Panc1 (cell line): ENCODE measurements around the gene PRICKLE3.

Experiments used
- POLR2AphosphoS5 ChIP-seq: IDR thresholded peaks from 2 replicates; pipeline ENCODE4 v1.6.1; 2012; ENCODE audit warnings: mild to moderate bottlenecking, low read depth, low read length, moderate library complexity
- TCF7L2 ChIP-seq: IDR thresholded peaks from 2 replicates; pipeline ENCODE4 v1.6.1; 2011; ENCODE audit warnings: mild to moderate bottlenecking, low read depth, low read length, inconsistent platforms
- TF ChIP-seq, protein P1 (sequence below): fragments of 450-650 bp; IDR thresholded peaks from 2 replicates; pipeline ENCODE4 v1.5.1; 2017; ENCODE audit warnings: mild to moderate bottlenecking
- TF ChIP-seq, protein P2 (sequence below), 2 experiments: IDR thresholded peaks; 2 replicates each; pipeline ENCODE4 v1.6.1; 2011 to 2012; ENCODE audit warnings: low read depth in 2 of 2, control low read depth in 1 of 2, low read length in 1 of 2, mild to moderate bottlenecking in 1 of 2, moderate library complexity in 1 of 2; ENCODE audit not compliant: insufficient read depth in 1 of 2

DNA sequence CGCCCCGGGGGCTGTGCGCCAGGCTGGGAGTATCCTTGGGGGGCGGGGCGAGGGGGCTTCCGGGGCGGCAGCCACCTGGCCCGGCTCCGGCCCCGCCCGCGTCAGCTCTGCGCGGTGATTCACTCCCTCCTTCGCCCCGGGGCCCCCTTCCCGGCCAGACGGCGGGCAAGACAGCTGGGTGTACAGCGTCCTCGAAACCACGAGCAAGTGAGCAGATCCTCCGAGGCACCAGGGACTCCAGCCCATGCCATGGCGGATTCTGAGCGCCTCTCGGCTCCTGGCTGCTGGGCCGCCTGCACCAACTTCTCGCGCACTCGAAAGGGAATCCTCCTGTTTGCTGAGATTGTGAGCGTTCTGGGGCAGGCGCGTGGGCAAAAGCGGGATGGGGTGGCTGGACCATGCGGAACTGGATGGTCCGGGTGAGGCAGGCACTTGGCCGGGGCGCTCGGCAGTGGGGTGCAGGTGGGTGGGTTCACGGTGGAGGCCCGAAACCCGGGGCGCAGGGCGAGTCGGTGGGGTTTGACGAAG lies 14.4 kb downstream of the PRICKLE3 start, which contains the start of gene PLP2:
- TF ChIP-seq, protein P1, sequence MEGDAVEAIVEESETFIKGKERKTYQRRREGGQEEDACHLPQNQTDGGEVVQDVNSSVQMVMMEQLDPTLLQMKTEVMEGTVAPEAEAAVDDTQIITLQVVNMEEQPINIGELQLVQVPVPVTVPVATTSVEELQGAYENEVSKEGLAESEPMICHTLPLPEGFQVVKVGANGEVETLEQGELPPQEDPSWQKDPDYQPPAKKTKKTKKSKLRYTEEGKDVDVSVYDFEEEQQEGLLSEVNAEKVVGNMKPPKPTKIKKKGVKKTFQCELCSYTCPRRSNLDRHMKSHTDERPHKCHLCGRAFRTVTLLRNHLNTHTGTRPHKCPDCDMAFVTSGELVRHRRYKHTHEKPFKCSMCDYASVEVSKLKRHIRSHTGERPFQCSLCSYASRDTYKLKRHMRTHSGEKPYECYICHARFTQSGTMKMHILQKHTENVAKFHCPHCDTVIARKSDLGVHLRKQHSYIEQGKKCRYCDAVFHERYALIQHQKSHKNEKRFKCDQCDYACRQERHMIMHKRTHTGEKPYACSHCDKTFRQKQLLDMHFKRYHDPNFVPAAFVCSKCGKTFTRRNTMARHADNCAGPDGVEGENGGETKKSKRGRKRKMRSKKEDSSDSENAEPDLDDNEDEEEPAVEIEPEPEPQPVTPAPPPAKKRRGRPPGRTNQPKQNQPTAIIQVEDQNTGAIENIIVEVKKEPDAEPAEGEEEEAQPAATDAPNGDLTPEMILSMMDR = no peak
- TF ChIP-seq POLR2AphosphoS5 (no peak; the same call in none of the 2 replicates), TCF7L2 (no peak)
- TF ChIP-seq, protein P2, sequence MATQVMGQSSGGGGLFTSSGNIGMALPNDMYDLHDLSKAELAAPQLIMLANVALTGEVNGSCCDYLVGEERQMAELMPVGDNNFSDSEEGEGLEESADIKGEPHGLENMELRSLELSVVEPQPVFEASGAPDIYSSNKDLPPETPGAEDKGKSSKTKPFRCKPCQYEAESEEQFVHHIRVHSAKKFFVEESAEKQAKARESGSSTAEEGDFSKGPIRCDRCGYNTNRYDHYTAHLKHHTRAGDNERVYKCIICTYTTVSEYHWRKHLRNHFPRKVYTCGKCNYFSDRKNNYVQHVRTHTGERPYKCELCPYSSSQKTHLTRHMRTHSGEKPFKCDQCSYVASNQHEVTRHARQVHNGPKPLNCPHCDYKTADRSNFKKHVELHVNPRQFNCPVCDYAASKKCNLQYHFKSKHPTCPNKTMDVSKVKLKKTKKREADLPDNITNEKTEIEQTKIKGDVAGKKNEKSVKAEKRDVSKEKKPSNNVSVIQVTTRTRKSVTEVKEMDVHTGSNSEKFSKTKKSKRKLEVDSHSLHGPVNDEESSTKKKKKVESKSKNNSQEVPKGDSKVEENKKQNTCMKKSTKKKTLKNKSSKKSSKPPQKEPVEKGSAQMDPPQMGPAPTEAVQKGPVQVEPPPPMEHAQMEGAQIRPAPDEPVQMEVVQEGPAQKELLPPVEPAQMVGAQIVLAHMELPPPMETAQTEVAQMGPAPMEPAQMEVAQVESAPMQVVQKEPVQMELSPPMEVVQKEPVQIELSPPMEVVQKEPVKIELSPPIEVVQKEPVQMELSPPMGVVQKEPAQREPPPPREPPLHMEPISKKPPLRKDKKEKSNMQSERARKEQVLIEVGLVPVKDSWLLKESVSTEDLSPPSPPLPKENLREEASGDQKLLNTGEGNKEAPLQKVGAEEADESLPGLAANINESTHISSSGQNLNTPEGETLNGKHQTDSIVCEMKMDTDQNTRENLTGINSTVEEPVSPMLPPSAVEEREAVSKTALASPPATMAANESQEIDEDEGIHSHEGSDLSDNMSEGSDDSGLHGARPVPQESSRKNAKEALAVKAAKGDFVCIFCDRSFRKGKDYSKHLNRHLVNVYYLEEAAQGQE (IDR thresholded peaks at IDR 0.05; ENCODE audit: insufficient read depth in 1 of 2, low read depth in 2 of 2, low read length in 1 of 2) = no peak
